Panc1 (cell line): ENCODE data around the gene FGGY.

ENCODE experiments used
- POLR2AphosphoS5 ChIP-seq: IDR thresholded peaks from 2 replicates; pipeline ENCODE4 v1.6.1; 2012; ENCODE audit warnings: mild to moderate bottlenecking, low read depth, low read length, moderate library complexity
- TF ChIP-seq, protein P1 (sequence below): fragments of 450-650 bp; IDR thresholded peaks from 2 replicates; pipeline ENCODE4 v1.5.1; 2017; ENCODE audit warnings: mild to moderate bottlenecking

DNA sequence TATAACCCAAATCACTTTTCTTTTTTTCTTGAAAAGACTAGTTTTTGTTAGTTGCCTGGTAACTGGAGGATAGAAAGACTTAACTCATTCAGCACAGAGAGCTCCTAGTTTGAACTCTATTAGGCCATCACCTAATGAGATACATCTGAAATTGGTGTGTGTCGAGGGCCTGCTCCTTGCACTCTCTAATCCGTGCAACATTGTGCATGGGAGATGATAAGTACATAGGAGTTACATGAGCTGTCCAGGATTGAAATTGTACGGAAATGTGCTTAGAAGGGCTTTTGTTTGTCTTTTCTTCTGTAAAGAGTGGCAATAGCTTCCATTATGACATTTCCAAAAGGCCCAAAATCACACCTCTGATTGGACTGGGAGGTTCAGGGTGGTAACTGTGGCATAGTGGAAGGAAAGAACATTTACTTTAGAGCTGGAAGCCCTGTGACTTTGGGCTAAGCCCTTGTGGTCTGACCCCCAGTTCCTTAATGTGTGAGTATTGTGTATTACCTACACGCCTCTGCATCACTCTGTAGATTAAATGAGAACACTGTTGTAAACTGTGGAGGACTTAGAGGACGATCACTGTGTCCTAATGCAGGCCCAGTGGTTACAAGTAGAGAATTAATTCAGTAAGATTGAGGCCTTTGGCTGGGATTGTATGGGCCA lies 71.2 kb downstream of the FGGY start:
- TF ChIP-seq, protein P1, sequence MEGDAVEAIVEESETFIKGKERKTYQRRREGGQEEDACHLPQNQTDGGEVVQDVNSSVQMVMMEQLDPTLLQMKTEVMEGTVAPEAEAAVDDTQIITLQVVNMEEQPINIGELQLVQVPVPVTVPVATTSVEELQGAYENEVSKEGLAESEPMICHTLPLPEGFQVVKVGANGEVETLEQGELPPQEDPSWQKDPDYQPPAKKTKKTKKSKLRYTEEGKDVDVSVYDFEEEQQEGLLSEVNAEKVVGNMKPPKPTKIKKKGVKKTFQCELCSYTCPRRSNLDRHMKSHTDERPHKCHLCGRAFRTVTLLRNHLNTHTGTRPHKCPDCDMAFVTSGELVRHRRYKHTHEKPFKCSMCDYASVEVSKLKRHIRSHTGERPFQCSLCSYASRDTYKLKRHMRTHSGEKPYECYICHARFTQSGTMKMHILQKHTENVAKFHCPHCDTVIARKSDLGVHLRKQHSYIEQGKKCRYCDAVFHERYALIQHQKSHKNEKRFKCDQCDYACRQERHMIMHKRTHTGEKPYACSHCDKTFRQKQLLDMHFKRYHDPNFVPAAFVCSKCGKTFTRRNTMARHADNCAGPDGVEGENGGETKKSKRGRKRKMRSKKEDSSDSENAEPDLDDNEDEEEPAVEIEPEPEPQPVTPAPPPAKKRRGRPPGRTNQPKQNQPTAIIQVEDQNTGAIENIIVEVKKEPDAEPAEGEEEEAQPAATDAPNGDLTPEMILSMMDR, result no peak
- TF ChIP-seq POLR2AphosphoS5, result no peak
